Measurements from ENCODE around the gene ATP2B2. TPM values are rescaled to one million over a fixed set of nuclear protein-coding genes. Genes with fewer than 3 reads are reported as not detected.

Gene ATP2B2
- total and polyA plus RNA-seq, 2 of the 8 experiments (the other 6 are each of a cell fraction or from before 2014, with no cell fraction given): 0.14 to 1.2 TPM

DNA sequence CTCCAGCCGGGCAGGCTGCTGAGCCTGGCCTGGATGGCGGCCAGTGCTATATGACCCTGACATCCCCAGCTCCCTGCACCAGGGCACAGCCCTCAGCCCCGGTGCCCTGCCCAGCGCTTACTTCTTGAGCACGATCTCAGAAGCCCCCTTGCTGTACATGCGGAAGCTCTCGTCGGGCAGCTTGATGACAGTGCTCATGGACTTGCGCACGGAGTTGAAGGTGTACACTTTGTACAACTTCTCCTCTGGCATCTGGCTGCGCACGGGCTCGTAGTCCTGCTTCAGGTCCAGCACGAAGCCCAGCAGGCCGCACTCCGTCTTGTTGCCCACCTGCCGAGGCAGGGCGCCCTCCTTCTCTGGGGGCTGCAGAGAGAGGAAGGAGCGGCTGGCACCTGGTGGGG lies 145.6 kb downstream of the ATP2B2 start:
- Histone ChIP-seq H3K23ac (ENCODE audit: insufficient read length) (no peak overlapping the region), H4K91ac (replicated peaks; ENCODE audit: insufficient read length, low read length) (no peak overlapping the region), H3K56ac (replicated peaks; ENCODE audit: insufficient read length, low read depth, low read length) (no peak overlapping the region), H2BK15ac (ENCODE audit: low read length) (no peak overlapping the region), H3K79me2 (ENCODE audit: control insufficient read depth in 1 of 2, insufficient read depth in 2 of 2, low read length in 2 of 2) (no peaks in the 10 kb centered on the region), H4K5ac (ENCODE audit: insufficient read length, low read depth, low read length) (no peak overlapping the region), H4K8ac (ENCODE audit: extremely low read depth, insufficient read depth, low read length) (no peak overlapping the region), H3K9ac (replicated peaks in 1 of 4; ENCODE audit: extremely low read depth in 1 of 4, low read depth in 3 of 4, low read length in 3 of 4) (no peak overlapping the region), H2BK120ac (replicated peaks; ENCODE audit: low read depth, low read length) (no peak overlapping the region), H3K9me3 (ENCODE audit: insufficient read depth in 2 of 2, low read depth in 1 of 2, low read length in 1 of 2) (0 out of 4 replicates have a peak, but pooled peaks cover 0 to 2% of the 10 kb centered on the region in 2 experiments), H3K36me3 (ENCODE audit: control insufficient read depth in 2 of 4, insufficient read depth in 4 of 4, low read length in 3 of 4) (no peaks in the 10 kb centered on the region), H3K23me2 (ENCODE audit: low read depth, low read length) (no peaks in the 10 kb centered on the region), H3K4me2 (ENCODE audit: insufficient read depth in 1 of 2, low read depth in 2 of 2, low read length in 2 of 2) (no peak overlapping the region), H3K27ac (ENCODE audit: low read depth, low read length) (no peak overlapping the region), H2AK5ac (ENCODE audit: low read depth, low read length) (no peak overlapping the region), H3K79me1 (ENCODE audit: low read depth, low read length) (no peaks in the 10 kb centered on the region; the same call in 1 of the 2 replicates), H3K4ac (replicated peaks; ENCODE audit: insufficient read length, low read depth, low read length) (no peak overlapping the region), H2AFZ (ENCODE audit: low read length) (no peak overlapping the region), H2BK12ac (ENCODE audit: low read depth, low read length) (no peak overlapping the region; the same call in 1 of the 2 replicates), H3K4me1 (replicated peaks in 1 of 4; ENCODE audit: control insufficient read depth in 3 of 4, insufficient read depth in 4 of 4, low read length in 3 of 4) (no peaks in the 10 kb centered on the region; a peak in 1 of 7 replicates), H2BK5ac (ENCODE audit: low read depth, low read length) (no peak overlapping the region), H2BK20ac (ENCODE audit: low read length) (no peak overlapping the region), H4K20me1 (replicated peaks in 1 of 2; ENCODE audit: control insufficient read depth in 1 of 2, insufficient read depth in 2 of 2, low read length in 2 of 2) (no peaks in the 10 kb centered on the region), H3K4me3 (ENCODE audit: extremely low read depth in 1 of 4, insufficient read depth in 2 of 4, low read depth in 3 of 4, low read length in 4 of 4) (no peak overlapping the region), H3K18ac (ENCODE audit: extremely low read depth, low read length) (no peak overlapping the region), H3K14ac (ENCODE audit: insufficient read length) (no peak overlapping the region), H3K27me3 (replicated peaks in 1 of 4; ENCODE audit: control insufficient read depth in 3 of 4, extremely low read depth in 1 of 4, insufficient read depth in 3 of 4, low read length in 3 of 4) (no peaks in the 10 kb centered on the region)
- CTCF ChIA-PET (ENCODE audit: partially characterized antibody): interaction anchor here (2.1 to 5.0 kb wide), 2 partner anchors 9 to 12 kb away, joined by 8 to 16 read pairs; no protein-coding TSS in a partner anchor
- FAIRE-seq: no peak
- WGBS, 2 experiments (ENCODE audit: extremely low coverage in 1 of 2, insufficient coverage in 1 of 2, insufficient read length in 1 of 2, insufficient replicate concordance in 2 of 2, low coverage in 1 of 2, low lambda C conversion rate in 2 of 2, missing lambda C conversion rate in 1 of 2): 93% methylated on average over 14 of the region's 19 CpGs; no CpG with 5 or more reads in 1 of the 2 experiments
- DNase-seq (ENCODE audit: low read depth in 1 of 2, low spot score in 2 of 2): no peak
- POLR2A ChIA-PET (ENCODE audit: partially characterized antibody): no interaction called here
- TF ChIP-seq, protein P1, sequence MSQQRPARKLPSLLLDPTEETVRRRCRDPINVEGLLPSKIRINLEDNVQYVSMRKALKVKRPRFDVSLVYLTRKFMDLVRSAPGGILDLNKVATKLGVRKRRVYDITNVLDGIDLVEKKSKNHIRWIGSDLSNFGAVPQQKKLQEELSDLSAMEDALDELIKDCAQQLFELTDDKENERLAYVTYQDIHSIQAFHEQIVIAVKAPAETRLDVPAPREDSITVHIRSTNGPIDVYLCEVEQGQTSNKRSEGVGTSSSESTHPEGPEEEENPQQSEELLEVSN (IDR thresholded peaks at IDR 0.05): no peak
- no peak for TF ChIP-seq ZNF274 (IDR thresholded peaks at IDR 0.05; ENCODE audit: borderline replicate concordance, extremely low read depth, low read length)
- TF ChIP-seq, protein P2, sequence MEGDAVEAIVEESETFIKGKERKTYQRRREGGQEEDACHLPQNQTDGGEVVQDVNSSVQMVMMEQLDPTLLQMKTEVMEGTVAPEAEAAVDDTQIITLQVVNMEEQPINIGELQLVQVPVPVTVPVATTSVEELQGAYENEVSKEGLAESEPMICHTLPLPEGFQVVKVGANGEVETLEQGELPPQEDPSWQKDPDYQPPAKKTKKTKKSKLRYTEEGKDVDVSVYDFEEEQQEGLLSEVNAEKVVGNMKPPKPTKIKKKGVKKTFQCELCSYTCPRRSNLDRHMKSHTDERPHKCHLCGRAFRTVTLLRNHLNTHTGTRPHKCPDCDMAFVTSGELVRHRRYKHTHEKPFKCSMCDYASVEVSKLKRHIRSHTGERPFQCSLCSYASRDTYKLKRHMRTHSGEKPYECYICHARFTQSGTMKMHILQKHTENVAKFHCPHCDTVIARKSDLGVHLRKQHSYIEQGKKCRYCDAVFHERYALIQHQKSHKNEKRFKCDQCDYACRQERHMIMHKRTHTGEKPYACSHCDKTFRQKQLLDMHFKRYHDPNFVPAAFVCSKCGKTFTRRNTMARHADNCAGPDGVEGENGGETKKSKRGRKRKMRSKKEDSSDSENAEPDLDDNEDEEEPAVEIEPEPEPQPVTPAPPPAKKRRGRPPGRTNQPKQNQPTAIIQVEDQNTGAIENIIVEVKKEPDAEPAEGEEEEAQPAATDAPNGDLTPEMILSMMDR (IDR thresholded peaks at IDR 0.05; ENCODE audit: control extremely low read depth in 1 of 3, insufficient read depth in 1 of 3, low read depth in 1 of 3, low read length in 3 of 3): no peak
- TF ChIP-seq SP1 (IDR thresholded peaks at IDR 0.05; ENCODE audit: low read depth, low read length): no peak
- no peak for TF ChIP-seq EZH2 (IDR thresholded peaks at IDR 0.05; ENCODE audit: low read depth, low read length, severe bottlenecking)
- TF ChIP-seq RXRA (IDR thresholded peaks at IDR 0.05; ENCODE audit: insufficient read depth, low read depth, low read length): no peak
- TF ChIP-seq NANOG (IDR thresholded peaks at IDR 0.05; ENCODE audit: insufficient read depth, low read depth, low read length, poor library complexity, severe bottlenecking): no peak
- TF ChIP-seq SIX5 (IDR thresholded peaks at IDR 0.05; ENCODE audit: low read depth, low read length): no peak
- TF ChIP-seq MAFK (IDR thresholded peaks at IDR 0.05; ENCODE audit: low read depth, low read length): no peak
- no peak for TF ChIP-seq TCF12 (IDR thresholded peaks at IDR 0.05; ENCODE audit: low read depth, low read length)
- no peak for TF ChIP-seq BCL11A (IDR thresholded peaks at IDR 0.05; ENCODE audit: low read depth in 2 of 2, low read length in 2 of 2)

All from H1 (cell line).